Trophoblast cell (in vitro differentiated cells and primary cell): Measurements from ENCODE around the gene IGSF9.
A peak's percentile ranks its signal among the peaks of the same experiment; 100 is the strongest.

ENCODE experiments used
- DNase-seq, 2 donors: peaks; one replicate each; pipeline ENCODE4 v3.0.0-alpha.2; 2016
- H2AFZ ChIP-seq: 2 replicates; pipeline ENCODE4 v1.6.1; 2013; ENCODE audit warnings: low read length, moderate library complexity, mild to moderate bottlenecking; ENCODE audit not compliant: insufficient read depth, poor library complexity
- H2AK5ac ChIP-seq: 2 replicates; pipeline ENCODE4 v1.6.1; 2013; ENCODE audit warnings: mild to moderate bottlenecking, low read length
- H2BK120ac ChIP-seq: 2 replicates; pipeline ENCODE4 v1.6.1; 2013; ENCODE audit warnings: low read length, mild to moderate bottlenecking, moderate library complexity; ENCODE audit not compliant: insufficient read depth, poor library complexity
- H2BK12ac ChIP-seq: 2 replicates; pipeline ENCODE4 v1.6.1; 2013; ENCODE audit warnings: mild to moderate bottlenecking, low read length, moderate library complexity
- H2BK5ac ChIP-seq: 2 replicates; pipeline ENCODE4 v1.6.1; 2013; ENCODE audit warnings: low read length, low read depth, moderate library complexity, mild to moderate bottlenecking; ENCODE audit not compliant: poor library complexity
- H3K14ac ChIP-seq: 2 replicates; pipeline ENCODE4 v1.6.1; 2013; ENCODE audit warnings: mild to moderate bottlenecking, low read length
- H3K18ac ChIP-seq: 2 replicates; pipeline ENCODE4 v1.6.1; 2013; ENCODE audit warnings: mild to moderate bottlenecking, low read length
- H3K23ac ChIP-seq: 2 replicates; pipeline ENCODE4 v1.6.1; 2013; ENCODE audit warnings: low read length
- H3K27ac ChIP-seq: 2 replicates; pipeline ENCODE4 v1.5.1; 2013; ENCODE audit warnings: low read depth, mild to moderate bottlenecking, inconsistent platforms, low read length, moderate library complexity
- H3K27me3 ChIP-seq: 2 replicates; pipeline ENCODE4 v1.6.1; 2013; ENCODE audit warnings: inconsistent platforms, mild to moderate bottlenecking, low read length, moderate library complexity; ENCODE audit not compliant: insufficient read depth
- H3K36me3 ChIP-seq, 2 experiments: 1 replicate in 1 of 2; 2 replicates in 1 of 2; pipeline ENCODE4 v1.6.1; 2013; ENCODE audit warnings: low read length in 2 of 2, mild to moderate bottlenecking in 2 of 2, moderate library complexity in 1 of 2; ENCODE audit not compliant: insufficient read depth in 2 of 2, control insufficient read depth in 1 of 2
- H3K4ac ChIP-seq: 2 replicates; pipeline ENCODE4 v1.6.1; 2013; ENCODE audit warnings: low read depth, mild to moderate bottlenecking, low read length, moderate library complexity
- H3K4me1 ChIP-seq, 2 experiments: 1 replicate in 1 of 2; 2 replicates in 1 of 2; pipeline ENCODE4 v1.6.1; 2013; ENCODE audit warnings: low read length in 2 of 2, mild to moderate bottlenecking in 2 of 2, moderate library complexity in 1 of 2; ENCODE audit not compliant: insufficient read depth in 2 of 2, control insufficient read depth in 1 of 2
- H3K4me2 ChIP-seq: 2 replicates; pipeline ENCODE4 v1.6.1; 2013; ENCODE audit warnings: inconsistent platforms, mild to moderate bottlenecking, low read length, moderate library complexity
- H3K4me3 ChIP-seq: 2 replicates; pipeline ENCODE4 v1.5.1; 2013; ENCODE audit warnings: mild to moderate bottlenecking, low read depth, low read length, inconsistent platforms
- H3K79me1 ChIP-seq: one replicate; pipeline ENCODE4 v1.6.1; 2013; ENCODE audit warnings: low read length
- H3K79me2 ChIP-seq: 2 replicates; pipeline ENCODE4 v1.6.1; 2013; ENCODE audit warnings: low read length, mild to moderate bottlenecking; ENCODE audit not compliant: control insufficient read depth, insufficient read depth, poor library complexity
- H3K9ac ChIP-seq: 2 replicates; pipeline ENCODE4 v1.6.1; 2013; ENCODE audit warnings: mild to moderate bottlenecking, low read length
- H3K9me3 ChIP-seq: 2 replicates; pipeline ENCODE4 v1.6.1; 2013; ENCODE audit warnings: low read depth, mild to moderate bottlenecking, control low read depth, inconsistent platforms, low read length; ENCODE audit not compliant: insufficient read depth
- H4K12ac ChIP-seq: 2 replicates; pipeline ENCODE4 v1.6.1; 2013; ENCODE audit warnings: low read depth, mild to moderate bottlenecking, low read length, moderate library complexity
- H4K8ac ChIP-seq: 2 replicates; pipeline ENCODE4 v1.6.1; 2013; ENCODE audit warnings: low read depth, mild to moderate bottlenecking, low read length, moderate library complexity
- H4K91ac ChIP-seq: one replicate; pipeline ENCODE4 v1.6.1; 2013; ENCODE audit warnings: low read depth, mild to moderate bottlenecking, low read length, moderate library complexity
- WGBS: extraction: QIAGEN DNeasy Blood & Tissue Kit; methylation state at CpG from one replicate; pipeline ENCODE4 v1.1.7; 2013; ENCODE audit warnings: missing lambda C conversion rate; ENCODE audit not compliant: insufficient read length, insufficient coverage; ENCODE audit errors: extremely low coverage; 5-methylcytosine and 5-hydroxymethylcytosine counted together

The IGSF9 gene

DNA sequence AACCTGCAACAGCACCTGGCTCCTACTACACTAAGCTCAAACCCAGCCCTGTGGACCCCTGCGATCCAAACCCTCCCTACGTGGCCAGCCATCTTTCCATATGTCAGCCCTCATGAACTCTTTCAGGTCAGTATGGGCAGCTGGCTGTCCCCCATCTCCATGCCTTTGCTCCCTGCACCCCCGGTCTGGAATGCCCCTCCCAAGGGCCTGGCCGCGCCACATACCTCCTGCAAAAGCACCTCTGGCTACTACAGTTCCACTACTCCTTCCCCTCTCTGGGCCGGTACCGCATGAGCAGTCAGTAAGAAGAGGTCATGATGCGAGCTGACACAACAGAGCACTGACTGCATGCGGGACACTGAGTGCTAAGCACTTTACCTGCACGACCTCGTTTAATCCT, 10.1 kb downstream of the IGSF9 start:
- no peak overlapping the region for H3K4ac ChIP-seq
- H3K9me3 ChIP-seq, result peaks cover 2% of the 10 kb centered on the region
- peaks cover 3 to 12% of the 10 kb centered on the region in 2 experiments for H3K4me1 ChIP-seq
- H3K23ac ChIP-seq, result no peak overlapping the region
- no peak overlapping the region for H3K9ac ChIP-seq
- no peaks in the 10 kb centered on the region for H3K27me3 ChIP-seq
- no peak overlapping the region for H2AK5ac ChIP-seq
- no peaks in the 10 kb centered on the region for H3K79me2 ChIP-seq
- no peak overlapping the region for H3K27ac ChIP-seq
- no peak overlapping the region for H2BK120ac ChIP-seq
- no peak for DNase-seq
- no CpG with 5 or more reads among the region's 11 CpGs for WGBS
- H4K12ac ChIP-seq, result no peak overlapping the region
- no peak overlapping the region for H3K4me2 ChIP-seq
- no peak overlapping the region for H2BK12ac ChIP-seq
- no peak overlapping the region for H4K91ac ChIP-seq
- no peak overlapping the region for H3K14ac ChIP-seq
- H3K79me1 ChIP-seq, result no peaks in the 10 kb centered on the region
- H2AFZ ChIP-seq, result no peak overlapping the region
- no peak overlapping the region for H2BK5ac ChIP-seq
- H3K4me3 ChIP-seq, result no peak overlapping the region
- no peak overlapping the region for H4K8ac ChIP-seq
- H3K18ac ChIP-seq, result no peak overlapping the region
- peaks cover 0 to 7% of the 10 kb centered on the region in 2 experiments for H3K36me3 ChIP-seq

DNA sequence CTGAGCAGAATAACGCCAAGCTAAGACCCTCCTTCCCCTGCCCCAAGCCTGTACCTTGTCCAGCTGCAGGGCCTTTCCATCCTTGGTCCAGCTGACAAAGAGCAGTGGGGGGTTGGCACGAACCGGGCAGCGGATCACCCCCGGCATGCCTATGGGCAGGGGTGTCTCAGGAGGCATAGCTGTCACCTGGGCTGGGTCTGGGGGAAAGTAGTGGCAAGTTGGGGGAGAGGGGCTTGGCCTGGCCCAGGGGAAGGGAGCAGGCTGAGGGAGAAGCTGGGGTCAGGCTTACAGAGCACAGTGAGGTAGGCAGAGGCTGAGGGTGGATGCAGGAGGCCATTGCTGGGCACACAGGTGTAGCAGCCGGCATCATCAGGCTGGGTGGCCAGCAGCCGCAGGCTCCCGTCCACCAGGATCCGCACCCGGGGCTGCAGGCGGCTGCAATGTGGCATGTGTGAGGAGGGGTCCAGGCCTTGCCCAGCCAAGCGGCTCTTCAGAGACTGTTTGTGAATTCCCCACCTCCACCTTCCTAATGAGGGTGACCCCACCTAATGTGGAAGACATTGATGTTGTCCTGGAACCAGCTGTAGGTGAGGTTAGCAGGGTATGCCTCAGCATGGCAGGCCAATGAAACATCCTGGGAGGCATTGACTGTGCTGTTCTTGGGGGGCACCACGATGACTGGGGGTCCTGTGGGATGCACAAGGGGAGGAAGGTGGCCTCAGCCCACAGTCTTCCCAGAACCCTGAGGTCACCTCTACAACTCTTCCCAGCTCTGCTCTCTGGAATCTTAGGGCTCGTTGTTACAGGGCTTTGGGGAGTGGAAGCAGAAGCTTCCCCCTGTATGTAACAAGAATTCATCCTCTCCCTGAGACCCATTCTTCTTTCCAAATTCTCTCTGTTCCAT, 11.0 kb downstream of the IGSF9 start:
- Histone ChIP-seq H2BK12ac (no peak overlapping the region), H3K4me3 (no peak overlapping the region), H2BK120ac (no peak overlapping the region), H3K9me3 (peaks cover 2% of the 10 kb centered on the region), H3K27ac (no peak overlapping the region), H3K18ac (no peak overlapping the region), H2AFZ (no peak overlapping the region), H3K79me2 (no peaks in the 10 kb centered on the region), H3K36me3 (peaks cover 5 to 7% of the 10 kb centered on the region in 2 experiments), H3K4me2 (no peak overlapping the region), H3K79me1 (no peaks in the 10 kb centered on the region), H3K23ac (no peak overlapping the region), H3K14ac (no peak overlapping the region), H4K8ac (no peak overlapping the region), H2AK5ac (no peak overlapping the region), H3K27me3 (no peaks in the 10 kb centered on the region), H2BK5ac (no peak overlapping the region), H4K12ac (no peak overlapping the region), H3K9ac (no peak overlapping the region), H3K4me1 (peaks cover 3 to 12% of the 10 kb centered on the region in 2 experiments), H3K4ac (no peak overlapping the region), H4K91ac (no peak overlapping the region)
- WGBS, result no CpG with 5 or more reads among the region's 14 CpGs
- no peak for DNase-seq

DNA sequence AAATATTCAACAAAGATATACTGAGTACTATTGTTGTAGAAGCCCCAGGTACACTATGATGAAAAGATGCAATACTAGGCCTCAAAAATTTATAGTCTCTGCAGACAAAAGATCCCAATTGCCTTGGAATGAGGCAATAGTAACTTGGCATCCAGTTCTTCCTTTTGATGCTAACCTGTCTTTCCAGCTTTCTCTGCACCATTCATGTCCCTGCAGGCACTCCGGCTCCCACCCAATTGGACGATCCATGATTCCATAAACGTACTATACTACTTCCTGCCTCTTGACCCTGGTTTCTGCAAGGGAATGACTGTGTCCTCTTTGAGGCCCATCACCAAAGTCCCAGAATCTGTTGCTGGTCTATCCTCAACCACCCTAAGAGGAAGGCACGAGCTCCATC, 12.1 kb downstream of the IGSF9 start:
- Histone ChIP-seq H3K4me2 (no peak overlapping the region), H3K27ac (no peak overlapping the region), H3K9me3 (peaks cover 2% of the 10 kb centered on the region), H4K12ac (no peak overlapping the region), H3K18ac (no peak overlapping the region), H4K91ac (no peak overlapping the region), H2BK5ac (no peak overlapping the region), H3K36me3 (peaks cover 7 to 9% of the 10 kb centered on the region in 2 experiments), H3K23ac (no peak overlapping the region), H3K4me1 (peaks cover 3 to 11% of the 10 kb centered on the region in 2 experiments), H3K79me2 (no peaks in the 10 kb centered on the region), H3K9ac (no peak overlapping the region), H3K4ac (no peak overlapping the region), H2BK120ac (no peak overlapping the region), H3K4me3 (no peak overlapping the region), H3K79me1 (no peaks in the 10 kb centered on the region), H2AFZ (no peak overlapping the region), H3K14ac (no peak overlapping the region), H2AK5ac (no peak overlapping the region), H4K8ac (no peak overlapping the region), H2BK12ac (no peak overlapping the region), H3K27me3 (no peaks in the 10 kb centered on the region)
- no CpG with 5 or more reads among the region's 4 CpGs for WGBS
- peak in 1 of 2 donors; percentile 57 for DNase-seq

DNA sequence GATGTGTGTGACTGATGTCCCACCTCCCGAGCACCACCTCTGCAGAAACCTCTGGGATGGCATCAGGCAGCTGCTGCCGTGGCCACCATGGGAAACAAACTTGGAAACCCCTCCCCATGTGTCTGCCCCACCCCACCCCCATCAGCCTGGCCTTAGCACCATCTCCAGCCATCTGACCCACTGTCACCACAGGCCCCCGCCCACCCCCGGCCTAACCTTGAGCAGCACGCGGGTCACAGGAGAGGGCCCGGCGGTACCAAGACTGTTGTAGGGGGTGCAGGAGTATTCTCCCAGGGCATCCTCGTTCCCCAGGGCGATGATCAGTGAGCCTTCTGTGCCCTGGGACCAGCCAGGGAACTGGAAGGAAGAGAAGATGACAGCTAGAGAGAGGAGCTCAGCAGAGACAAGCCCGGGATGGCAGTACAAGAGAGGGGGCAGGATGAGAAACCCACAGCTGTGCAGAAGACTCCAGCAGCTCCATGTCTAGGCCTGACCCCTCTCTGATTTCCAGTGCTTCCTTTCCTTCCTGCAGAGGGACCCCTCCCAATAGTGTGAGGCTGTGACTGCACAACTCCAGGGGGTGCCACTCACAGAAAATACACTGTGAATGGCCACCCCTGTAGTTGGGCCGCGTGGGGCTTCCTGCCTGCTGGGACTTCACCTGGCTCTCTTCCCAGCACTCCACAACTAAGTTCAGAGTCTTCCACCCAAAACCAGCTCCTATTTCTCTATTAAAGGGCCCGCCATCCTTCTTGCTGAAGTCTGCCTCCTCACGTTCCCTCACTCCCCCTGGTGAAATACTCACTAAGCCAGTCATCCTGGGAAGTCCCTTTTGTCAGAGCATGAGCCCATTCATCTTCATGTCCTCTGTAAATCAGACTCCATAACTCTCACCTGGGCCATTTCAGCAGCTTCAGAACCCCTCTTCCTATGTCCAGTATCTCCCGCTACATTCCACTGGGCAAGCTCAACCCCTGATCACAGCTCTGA, 12.8 kb downstream of the IGSF9 start:
- H3K79me2 ChIP-seq, result no peaks in the 10 kb centered on the region
- H2BK12ac ChIP-seq, result no peak overlapping the region
- peaks cover 2% of the 10 kb centered on the region for H3K9me3 ChIP-seq
- H4K8ac ChIP-seq, result no peak overlapping the region
- peaks cover 7 to 9% of the 10 kb centered on the region in 2 experiments for H3K36me3 ChIP-seq
- H3K4ac ChIP-seq, result no peak overlapping the region
- no peak overlapping the region for H2AK5ac ChIP-seq
- H3K4me3 ChIP-seq, result no peak overlapping the region
- no peak overlapping the region for H2BK120ac ChIP-seq
- H3K27ac ChIP-seq, result no peak overlapping the region
- H4K91ac ChIP-seq, result no peak overlapping the region
- H3K4me1 ChIP-seq, result peaks cover 3 to 10% of the 10 kb centered on the region in 2 experiments
- H3K4me2 ChIP-seq, result no peak overlapping the region
- H2BK5ac ChIP-seq, result no peak overlapping the region
- DNase-seq, result peak in 1 of 2 donors; percentile 48
- H3K18ac ChIP-seq, result no peak overlapping the region
- H2AFZ ChIP-seq, result no peak overlapping the region
- WGBS, result no CpG with 5 or more reads among the region's 16 CpGs
- no peak overlapping the region for H3K14ac ChIP-seq
- no peaks in the 10 kb centered on the region for H3K27me3 ChIP-seq
- no peak overlapping the region for H4K12ac ChIP-seq
- H3K79me1 ChIP-seq, result no peaks in the 10 kb centered on the region
- no peak overlapping the region for H3K23ac ChIP-seq
- H3K9ac ChIP-seq, result no peak overlapping the region
